IPS-20b (cell line): ENCODE measurements around the gene ZNF154.
"Not testable (repeated sequence)": the region's sequence is repeated elsewhere in the genome, so short reads cannot be mapped to it uniquely, and the experiment has no call there.

Experiments
- H3K27ac ChIP-seq: one replicate; pipeline ENCODE4 v1.5.1; 2013; ENCODE audit warnings: low read length
- H3K27me3 ChIP-seq: 2 replicates; pipeline ENCODE4 v1.6.1; 2013; ENCODE audit warnings: mild to moderate bottlenecking, low read length, inconsistent platforms; ENCODE audit not compliant: insufficient read depth
- H3K36me3 ChIP-seq: 2 replicates; pipeline ENCODE4 v1.6.1; 2013; ENCODE audit warnings: low read depth, mild to moderate bottlenecking, inconsistent platforms, low read length, moderate library complexity; ENCODE audit not compliant: insufficient read depth
- H3K4me1 ChIP-seq: 2 replicates; pipeline ENCODE4 v1.6.1; 2013; ENCODE audit warnings: mild to moderate bottlenecking, control low read depth, inconsistent platforms, low read length, moderate library complexity; ENCODE audit not compliant: insufficient read depth
- H3K4me3 ChIP-seq: 2 replicates; pipeline ENCODE4 v1.5.1; 2013; ENCODE audit warnings: mild to moderate bottlenecking, low read length, inconsistent platforms
- H3K9ac ChIP-seq: 2 replicates; pipeline ENCODE4 v1.6.1; 2013; ENCODE audit warnings: low read depth, mild to moderate bottlenecking, inconsistent platforms, low read length, moderate library complexity
- H3K9me3 ChIP-seq: 2 replicates; pipeline ENCODE4 v1.6.1; 2013; ENCODE audit warnings: mild to moderate bottlenecking, low read depth, low read length, inconsistent platforms; ENCODE audit not compliant: insufficient read depth

ZNF154 gene

GRCh38 chr19:57708641-57709361 lies at the start of gene ZNF154:
ZNF154 (minus strand) TSS chr19:57709204; CDS start chr19:57708971, 233 bp downstream.
- H3K9ac ChIP-seq: peak within 1 kb of the TSS; percentile 95
- no peaks in the 10 kb centered on the region for H3K27me3 ChIP-seq
- H3K36me3 ChIP-seq: peaks cover 26% of the 10 kb centered on the region
- peaks cover 8% of the 10 kb centered on the region; the same call in 1 of the 2 replicates for H3K4me1 ChIP-seq
- no peaks in the 10 kb centered on the region for H3K9me3 ChIP-seq
- peak within 1 kb of the TSS; percentile 90 for H3K27ac ChIP-seq
- H3K4me3 ChIP-seq: peak within 1 kb of the TSS; percentile 97

DNA sequence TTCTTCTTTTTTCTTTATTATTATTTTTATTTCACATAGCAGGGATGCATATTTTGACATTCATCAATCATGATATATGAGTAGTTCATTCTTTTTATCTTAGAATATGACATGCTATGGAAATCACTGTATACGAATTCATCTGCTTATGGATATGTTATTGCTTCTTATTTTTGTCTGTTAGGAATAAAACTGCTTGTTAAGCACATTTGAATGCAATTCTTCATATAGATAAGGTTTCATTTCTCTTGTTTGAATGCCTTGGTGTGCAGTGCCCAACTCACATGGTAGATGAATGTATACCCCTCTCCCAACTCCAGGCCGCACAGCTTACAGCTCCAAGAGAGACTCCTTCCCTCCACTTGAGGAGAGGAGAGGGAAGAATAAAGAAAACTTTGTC lies 48.9 kb upstream of the ZNF154 start:
- no peaks in the 10 kb centered on the region; the same call in 1 of the 2 replicates for H3K9me3 ChIP-seq
- peaks cover 75% of the 10 kb centered on the region for H3K36me3 ChIP-seq
- no peaks in the 10 kb centered on the region for H3K27me3 ChIP-seq
- H3K4me3 ChIP-seq: no peak overlapping the region
- no peak overlapping the region for H3K27ac ChIP-seq
- no peaks in the 10 kb centered on the region for H3K4me1 ChIP-seq
- H3K9ac ChIP-seq: no peak overlapping the region

DNA sequence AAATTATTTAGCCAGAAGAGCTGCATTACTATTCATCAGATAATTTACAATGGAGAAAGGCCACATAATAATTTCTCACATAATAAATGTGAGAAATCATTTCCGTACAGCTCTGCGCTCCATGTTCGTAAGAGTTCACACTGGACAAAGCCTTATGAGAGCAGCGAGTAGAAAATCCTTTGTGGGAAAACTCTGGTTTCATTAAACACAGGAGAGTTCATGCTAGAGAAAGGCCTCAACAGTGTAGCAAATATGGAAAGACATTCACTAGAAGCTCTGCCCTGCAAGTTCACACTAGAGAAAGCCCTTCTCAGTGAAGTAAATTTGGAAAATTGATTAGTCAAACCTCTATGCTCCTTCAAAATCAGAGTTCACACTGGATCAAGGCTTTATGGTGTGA lies 46.0 kb upstream of the ZNF154 start:
- Histone ChIP-seq H3K4me1 (no peaks in the 10 kb centered on the region), H3K27me3 (no peaks in the 10 kb centered on the region), H3K4me3 (no peak overlapping the region), H3K9ac (no peak overlapping the region), H3K36me3 (peaks cover 88% of the 10 kb centered on the region), H3K9me3 (no peaks in the 10 kb centered on the region; the same call in 1 of the 2 replicates), H3K27ac (no peak overlapping the region)

DNA sequence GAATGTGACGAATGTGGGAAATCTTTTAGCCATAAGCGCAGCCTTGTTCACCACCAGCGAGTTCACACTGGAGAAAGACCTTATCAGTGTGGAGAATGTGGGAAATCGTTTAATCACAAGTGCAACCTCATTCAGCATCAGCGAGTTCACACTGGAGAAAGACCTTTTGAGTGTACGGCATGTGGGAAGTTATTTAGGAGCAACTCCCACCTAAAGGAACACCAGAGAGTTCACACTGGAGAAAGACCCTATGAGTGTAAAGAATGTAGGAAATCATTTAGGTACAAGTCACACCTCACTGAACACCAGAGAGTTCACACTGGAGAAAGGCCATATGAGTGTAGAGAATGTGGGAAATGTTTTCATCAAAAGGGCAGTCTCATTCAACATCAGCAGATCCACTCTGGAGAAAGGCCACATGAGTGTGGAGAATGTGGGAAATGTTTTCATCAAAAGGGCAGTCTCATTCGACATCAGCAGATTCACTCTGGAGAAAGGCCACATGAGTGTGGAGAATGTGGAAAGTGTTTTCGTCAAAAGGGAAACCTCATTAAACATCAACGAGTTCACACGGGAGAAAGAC lies 45.2 kb upstream of the ZNF154 start:
- Histone ChIP-seq H3K36me3 (peaks cover 90% of the 10 kb centered on the region), H3K27me3 (no peaks in the 10 kb centered on the region), H3K9me3 (no peaks in the 10 kb centered on the region; the same call in 1 of the 2 replicates), H3K27ac (no peak overlapping the region), H3K9ac (no peak overlapping the region), H3K4me1 (no peaks in the 10 kb centered on the region), H3K4me3 (no peak overlapping the region)

DNA sequence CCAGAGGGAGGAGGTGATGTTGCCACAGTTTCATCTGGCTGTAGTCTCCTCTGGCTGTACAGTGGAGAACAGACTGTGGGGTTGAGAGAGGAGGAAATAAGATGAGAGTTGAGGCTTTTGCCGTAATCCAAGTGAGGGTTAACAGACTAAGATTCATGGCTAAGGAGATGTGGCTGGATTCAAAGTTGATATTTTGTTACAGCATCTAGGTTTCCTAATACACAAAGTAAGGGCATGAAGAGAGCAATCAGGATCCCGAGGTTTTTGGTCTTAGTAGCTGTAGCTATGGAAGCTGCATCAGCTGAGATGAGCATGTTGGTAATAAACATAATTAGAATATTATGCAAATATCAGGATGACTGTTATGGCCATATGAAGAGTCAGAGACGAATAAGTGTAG lies 39.0 kb upstream of the ZNF154 start:
- H3K36me3 ChIP-seq: peaks cover 42% of the 10 kb centered on the region
- H3K4me3 ChIP-seq: peak overlapping the region; percentile 98
- H3K27me3 ChIP-seq: no peaks in the 10 kb centered on the region
- H3K4me1 ChIP-seq: peaks cover 7% of the 10 kb centered on the region
- H3K27ac ChIP-seq: no peak overlapping the region
- no peaks in the 10 kb centered on the region; the same call in 1 of the 2 replicates for H3K9me3 ChIP-seq
- H3K9ac ChIP-seq: peak overlapping the region; percentile 85; the same call in 1 of the 2 replicates

DNA sequence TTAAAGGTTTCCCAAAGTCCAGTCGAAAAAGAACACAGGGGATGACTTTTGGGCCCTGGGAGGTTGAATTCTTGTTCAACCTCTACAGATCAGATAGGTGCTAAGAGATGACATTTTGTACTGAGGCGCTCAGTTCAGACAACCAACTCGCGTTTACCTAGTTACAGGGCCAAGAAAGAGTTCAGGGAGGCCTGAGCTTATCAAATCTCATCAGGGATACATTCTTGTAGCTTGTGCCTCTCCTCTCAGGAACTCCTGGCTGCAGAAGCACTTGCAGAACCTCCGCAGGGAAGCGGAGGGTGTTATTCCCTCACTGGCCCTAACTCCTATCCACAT lies 38.4 kb upstream of the ZNF154 start:
- Histone ChIP-seq H3K27me3 (no peaks in the 10 kb centered on the region; the same call in 1 of the 2 replicates), H3K9me3 (no peaks in the 10 kb centered on the region; the same call in 1 of the 2 replicates), H3K9ac (peak overlapping the region; percentile 85), H3K27ac (no peak overlapping the region), H3K36me3 (peaks cover 36% of the 10 kb centered on the region), H3K4me3 (peak overlapping the region; percentile 98), H3K4me1 (peaks cover 7% of the 10 kb centered on the region)

GRCh38 chr19:57746580-57747471 lies 37.8 kb upstream of the ZNF154 start, which contains the start of gene ZNF776:
ZNF776 (plus strand) TSS chr19:57746815; CDS start chr19:57747059, 244 bp downstream.
- H3K27ac ChIP-seq: peak within 1 kb of the TSS; percentile 12
- no peaks in the 10 kb centered on the region; the same call in 1 of the 2 replicates for H3K9me3 ChIP-seq

GRCh38 chr19:57738770-57739169 lies 29.8 kb upstream of the ZNF154 start:
- H3K27ac ChIP-seq, H3K4me3 ChIP-seq, H3K36me3 ChIP-seq, H3K9ac ChIP-seq, H3K4me1 ChIP-seq, H3K9me3 ChIP-seq, H3K27me3 ChIP-seq: not testable (repeated sequence)

More at GRCh38 chr19:57746580-57747471, 37.8 kb upstream of the ZNF154 start, which contains the start of gene ZNF776:
- Histone ChIP-seq H3K36me3 (peaks cover 31% of the 10 kb centered on the region), H3K9ac (peak within 1 kb of the TSS; percentile 85), H3K4me3 (peak within 1 kb of the TSS; percentile 98), H3K4me1 (peaks cover 7% of the 10 kb centered on the region), H3K27me3 (no peaks in the 10 kb centered on the region; the same call in 1 of the 2 replicates)

DNA sequence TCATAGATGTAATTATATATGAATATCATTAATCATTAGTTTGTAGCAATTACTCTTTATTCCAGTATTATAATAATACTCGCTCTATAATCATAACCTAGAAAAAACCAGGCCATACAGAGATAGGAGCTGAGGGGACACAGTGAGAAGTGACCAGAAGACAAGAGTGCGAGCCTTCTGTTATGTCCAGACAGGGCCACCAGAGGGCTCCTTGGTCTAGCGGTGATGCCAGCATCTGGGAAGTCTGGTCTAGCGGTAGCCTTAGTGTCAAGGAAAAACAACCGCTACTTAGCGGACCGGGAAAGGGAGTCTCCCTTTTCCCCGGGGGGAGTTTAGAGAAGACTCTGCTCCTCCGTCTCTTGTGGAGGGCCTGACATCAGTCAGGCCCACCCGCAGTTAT lies 29.3 kb upstream of the ZNF154 start:
- not testable (repeated sequence) for H3K4me3 ChIP-seq

GRCh38 chr19:57720878-57721277 lies 11.9 kb upstream of the ZNF154 start:
- H3K9me3 ChIP-seq: peaks cover 25% of the 10 kb centered on the region
- H3K36me3 ChIP-seq: peaks cover 35% of the 10 kb centered on the region
- no peak overlapping the region for H3K4me3 ChIP-seq
- 0 out of 2 replicates have a peak, but pooled peaks cover 10% of the 10 kb centered on the region for H3K4me1 ChIP-seq
- H3K9ac ChIP-seq: no peak overlapping the region
- H3K27ac ChIP-seq: no peak overlapping the region
- H3K27me3 ChIP-seq: no peaks in the 10 kb centered on the region

More for the DNA sequence above, 29.3 kb upstream of the ZNF154 start:
- H3K9me3 ChIP-seq, H3K4me1 ChIP-seq, H3K27me3 ChIP-seq, H3K36me3 ChIP-seq, H3K9ac ChIP-seq, H3K27ac ChIP-seq: not testable (repeated sequence)

DNA sequence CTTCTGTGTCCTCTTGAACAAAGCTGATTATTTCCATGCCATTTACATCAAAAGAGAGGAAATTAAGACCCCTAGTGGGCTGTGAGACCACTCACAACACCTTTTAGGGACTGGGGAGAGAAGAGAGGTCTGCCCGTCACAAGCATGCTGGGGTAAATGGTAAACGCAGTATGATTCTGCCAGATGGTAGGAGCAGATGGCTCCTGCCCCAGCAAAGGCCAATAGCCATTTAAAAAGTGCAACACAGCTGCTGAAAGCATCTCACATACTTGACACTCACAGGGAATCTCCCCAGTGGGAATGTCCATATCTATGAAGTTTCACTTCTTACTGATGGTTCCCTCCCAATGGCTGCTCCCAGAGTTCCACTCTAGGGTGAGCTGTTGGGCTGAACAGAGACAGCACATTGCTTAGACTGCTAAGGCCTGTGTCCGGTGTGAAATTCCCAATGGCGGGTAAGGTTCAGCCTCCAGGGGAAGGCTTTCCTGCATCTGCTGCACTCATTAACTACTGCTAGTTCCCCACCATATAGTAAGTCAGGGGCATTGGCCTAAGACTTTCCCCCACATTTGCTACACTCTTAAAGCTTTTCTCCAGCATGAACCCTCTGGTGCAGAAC lies 11.0 kb upstream of the ZNF154 start:
- no peak overlapping the region for H3K9ac ChIP-seq
- peaks cover 35% of the 10 kb centered on the region for H3K36me3 ChIP-seq
- peak overlapping the region; percentile 24 for H3K4me3 ChIP-seq
- H3K27me3 ChIP-seq: no peaks in the 10 kb centered on the region
- H3K4me1 ChIP-seq: 0 out of 2 replicates have a peak, but pooled peaks cover 10% of the 10 kb centered on the region
- no peak overlapping the region for H3K27ac ChIP-seq
- peaks cover 25% of the 10 kb centered on the region for H3K9me3 ChIP-seq
